H9 (cell line): ENCODE results near the gene PREB. TPM values are rescaled to one million over a fixed set of nuclear protein-coding genes. Genes with fewer than 3 reads are reported as not detected.

Experiments used
- DNase-seq: peaks from one replicate; pipeline ENCODE4 v3.0.0-alpha.2; 2017
- H2AFZ ChIP-seq: one replicate; pipeline ENCODE4 v1.6.1; 2013; ENCODE audit warnings: mild to moderate bottlenecking, low read length, control low read depth, moderate library complexity
- H2AK5ac ChIP-seq: 2 replicates; pipeline ENCODE4 v1.6.1; 2013; ENCODE audit warnings: low read length, control low read depth, mixed read lengths; ENCODE audit not compliant: insufficient read length
- H2BK120ac ChIP-seq: one replicate; pipeline ENCODE4 v1.6.1; 2013; ENCODE audit warnings: low read depth, mild to moderate bottlenecking, low read length, control low read depth, inconsistent platforms; ENCODE audit not compliant: poor library complexity, severe bottlenecking
- H2BK12ac ChIP-seq: 2 replicates; pipeline ENCODE4 v1.6.1; 2013; ENCODE audit warnings: low read length, control low read depth, mixed read lengths, low read depth; ENCODE audit not compliant: insufficient read length
- H2BK15ac ChIP-seq: 2 replicates; pipeline ENCODE4 v1.6.1; 2013; ENCODE audit warnings: low read depth, low read length, control low read depth
- H2BK20ac ChIP-seq: one replicate; pipeline ENCODE4 v1.6.1; 2013; ENCODE audit warnings: low read depth, mild to moderate bottlenecking, low read length, control low read depth, inconsistent platforms; ENCODE audit not compliant: poor library complexity, severe bottlenecking
- H2BK5ac ChIP-seq: 2 replicates; pipeline ENCODE4 v1.6.1; 2013; ENCODE audit warnings: low read length, control low read depth, mixed read lengths; ENCODE audit not compliant: insufficient read length
- H3K14ac ChIP-seq: 2 replicates; pipeline ENCODE4 v1.6.1; 2013; ENCODE audit warnings: low read length, control low read depth; ENCODE audit not compliant: insufficient read depth
- H3K18ac ChIP-seq: 2 replicates; pipeline ENCODE4 v1.6.1; 2013; ENCODE audit warnings: low read depth, mild to moderate bottlenecking, mixed read lengths, low read length, control low read depth; ENCODE audit not compliant: insufficient read length
- H3K23ac ChIP-seq: 2 replicates; pipeline ENCODE4 v1.6.1; 2013; ENCODE audit warnings: low read length, control low read depth, mixed read lengths, low read depth; ENCODE audit not compliant: insufficient read length
- H3K23me2 ChIP-seq: 2 replicates; pipeline ENCODE4 v1.6.1; 2013; ENCODE audit warnings: low read depth, mild to moderate bottlenecking, mixed read lengths, low read length, control low read depth; ENCODE audit not compliant: insufficient read length, poor library complexity, severe bottlenecking
- H3K27ac ChIP-seq: 2 replicates; pipeline ENCODE4 v1.5.1; 2013; ENCODE audit warnings: low read length, control low read depth, mixed read lengths, low read depth; ENCODE audit not compliant: insufficient read length
- H3K27me3 ChIP-seq: 2 replicates; pipeline ENCODE4 v1.6.1; 2013; ENCODE audit warnings: low read length, control low read depth, inconsistent platforms; ENCODE audit not compliant: insufficient read depth
- H3K4ac ChIP-seq: 2 replicates; pipeline ENCODE4 v1.6.1; 2013; ENCODE audit warnings: low read depth, mild to moderate bottlenecking, control low read depth, inconsistent platforms, low read length, moderate library complexity
- H3K4me1 ChIP-seq: 2 replicates; pipeline ENCODE4 v1.6.1; 2013; ENCODE audit warnings: low read length, control low read depth, inconsistent platforms; ENCODE audit not compliant: insufficient read depth
- H3K4me2 ChIP-seq: 2 replicates; pipeline ENCODE4 v1.6.1; 2013; ENCODE audit warnings: low read length, control low read depth, mixed read lengths; ENCODE audit not compliant: insufficient read length, insufficient read depth
- H3K56ac ChIP-seq: 2 replicates; pipeline ENCODE4 v1.6.1; 2013; ENCODE audit warnings: low read depth, mild to moderate bottlenecking, mixed read lengths, low read length, control low read depth; ENCODE audit not compliant: insufficient read length
- H3K79me1 ChIP-seq: 2 replicates; pipeline ENCODE4 v1.6.1; 2013; ENCODE audit warnings: low read depth, mild to moderate bottlenecking, moderate library complexity, low read length, control low read depth, inconsistent platforms; ENCODE audit not compliant: insufficient read depth, poor library complexity, severe bottlenecking
- H3K79me2 ChIP-seq: 2 replicates; pipeline ENCODE4 v1.6.1; 2013; ENCODE audit warnings: low read length, control low read depth, inconsistent platforms; ENCODE audit not compliant: insufficient read depth
- H3K9ac ChIP-seq: 2 replicates; pipeline ENCODE4 v1.6.1; 2013; ENCODE audit warnings: low read length, control low read depth, mixed read lengths; ENCODE audit not compliant: insufficient read length; ENCODE audit errors: extremely low read depth
- H3K9me3 ChIP-seq: one replicate; pipeline ENCODE4 v1.6.1; 2013; ENCODE audit warnings: low read depth, low read length, inconsistent platforms; ENCODE audit not compliant: control insufficient read depth
- H3T11ph ChIP-seq: one replicate; pipeline ENCODE4 v1.6.1; 2013; ENCODE audit warnings: mild to moderate bottlenecking, low read length, control low read depth, inconsistent platforms
- H4K20me1 ChIP-seq: one replicate; pipeline ENCODE4 v1.6.1; 2013; ENCODE audit not compliant: control insufficient read depth, insufficient read length, insufficient read depth
- H4K5ac ChIP-seq: 2 replicates; pipeline ENCODE4 v1.6.1; 2013; ENCODE audit warnings: low read depth, mild to moderate bottlenecking, mixed read lengths, low read length, control low read depth; ENCODE audit not compliant: insufficient read length
- H4K8ac ChIP-seq: replicated peaks from 2 replicates; pipeline ENCODE4 v1.6.1; 2013; ENCODE audit warnings: low read length, control low read depth, mixed read lengths, low read depth; ENCODE audit not compliant: insufficient read length
- H4K91ac ChIP-seq: 2 replicates; pipeline ENCODE4 v1.6.1; 2013; ENCODE audit warnings: low read depth, mild to moderate bottlenecking, moderate library complexity, mixed read lengths, low read length, control low read depth; ENCODE audit not compliant: insufficient read length
- H3K27ac Mint-ChIP-seq, 3 experiments: 2 replicates in 2 of 3; 3 replicates in 1 of 3; pipeline ENCODE4 v1.8.0; 2020 to 2021; ENCODE audit warnings: mixed read lengths in 3 of 3, mild to moderate bottlenecking in 1 of 3, moderate library complexity in 1 of 3
- H3K27me3 Mint-ChIP-seq: 2 replicates; pipeline ENCODE4 v1.8.0; 2021; ENCODE audit warnings: low read depth, mild to moderate bottlenecking, moderate library complexity, mixed read lengths
- H3K36me3 Mint-ChIP-seq, 3 experiments: 2 replicates in 2 of 3; 3 replicates in 1 of 3; pipeline ENCODE4 v1.8.0; 2020 to 2021; ENCODE audit warnings: low read depth in 3 of 3, mixed read lengths in 3 of 3; ENCODE audit not compliant: insufficient read depth in 1 of 3
- H3K4me1 Mint-ChIP-seq, 2 experiments: 2 replicates each; pipeline ENCODE4 v1.8.0; 2020; ENCODE audit warnings: mixed read lengths in 2 of 2
- H3K4me3 Mint-ChIP-seq, 2 experiments: 2 replicates in 1 of 2; 3 replicates in 1 of 2; pipeline ENCODE4 v1.8.0; 2020 to 2021; ENCODE audit warnings: mild to moderate bottlenecking in 2 of 2, mixed read lengths in 2 of 2, moderate library complexity in 1 of 2
- H3K9me3 Mint-ChIP-seq, 2 experiments: 2 replicates in 1 of 2; 3 replicates in 1 of 2; pipeline ENCODE4 v1.8.0; 2020; ENCODE audit warnings: mild to moderate bottlenecking in 2 of 2, mixed read lengths in 2 of 2, moderate library complexity in 1 of 2
- CTCF ChIP-seq: fragments of 200-600 bp; sonication (generic); conservative IDR thresholded peaks from 3 replicates; pipeline ENCODE4 v1.8.0; 2021; ENCODE audit warnings: antibody characterized with exemption, mild to moderate bottlenecking
- WGBS: extraction: QIAGEN DNeasy Blood & Tissue Kit; methylation state at CpG from one replicate; pipeline ENCODE4 v1.1.7; 2013; ENCODE audit warnings: missing lambda C conversion rate, low lambda C conversion rate, mixed read lengths; ENCODE audit not compliant: insufficient read length; ENCODE audit errors: extremely low coverage; 5-methylcytosine and 5-hydroxymethylcytosine counted together
- total RNA-seq: library from RNA; stranded (reverse); gene quantifications from 2 replicates; pipeline ENCODE4 v1.2.1, GENCODE V29; 2021

The PREB gene
- total RNA-seq, 1 experiment from 2014 or later, result 43.6 TPM

DNA sequence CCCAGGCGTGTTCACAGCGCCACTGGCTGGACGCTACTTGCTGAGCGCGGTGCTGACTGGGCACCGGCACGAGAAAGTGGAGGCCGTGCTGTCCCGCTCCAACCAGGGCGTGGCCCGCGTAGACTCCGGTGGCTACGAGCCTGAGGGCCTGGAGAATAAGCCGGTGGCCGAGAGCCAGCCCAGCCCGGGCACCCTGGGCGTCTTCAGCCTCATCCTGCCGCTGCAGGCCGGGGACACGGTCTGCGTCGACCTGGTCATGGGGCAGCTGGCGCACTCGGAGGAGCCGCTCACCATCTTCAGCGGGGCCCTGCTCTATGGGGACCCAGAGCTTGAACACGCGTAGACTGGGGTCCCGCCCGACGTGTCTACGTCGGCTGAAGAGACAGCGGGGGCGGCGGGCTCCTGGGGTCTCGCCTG is 48.8 kb downstream of the PREB start:
- Histone ChIP-seq H3K18ac (no peak overlapping the region), H3K14ac (peak overlapping the region; percentile 72; the same call in 1 of the 2 replicates), H4K91ac (no peak overlapping the region), H2AFZ (no peak overlapping the region), H2BK12ac (no peak overlapping the region), H3K4ac (no peak overlapping the region), H2BK15ac (no peak overlapping the region), H2AK5ac (no peak overlapping the region), H4K8ac (no peak overlapping the region), H3K4me1 (no peaks in the 10 kb centered on the region), H3T11ph (no peak overlapping the region), H4K20me1 (no peaks in the 10 kb centered on the region), H4K5ac (no peak overlapping the region), H3K79me1 (no peaks in the 10 kb centered on the region), H2BK20ac (no peak overlapping the region), H3K23ac (no peak overlapping the region), H2BK5ac (no peak overlapping the region), H3K79me2 (no peaks in the 10 kb centered on the region), H2BK120ac (no peak overlapping the region), H3K9me3 (no peaks in the 10 kb centered on the region), H3K9ac (peak overlapping the region; percentile 0), H3K27ac (no peak overlapping the region), H3K4me2 (peak overlapping the region; percentile 35), H3K56ac (no peak overlapping the region), H3K23me2 (peaks cover 13% of the 10 kb centered on the region), H3K27me3 (no peaks in the 10 kb centered on the region)
- Mint-ChIP-seq H3K36me3 (no peaks in the 10 kb centered on the region; a peak in 1 of 7 replicates), H3K27ac (no peak overlapping the region), H3K4me3 (peak overlapping the region; percentile 69 to 75), H3K9me3 (no peaks in the 10 kb centered on the region), H3K4me1 (peaks cover 21 to 35% of the 10 kb centered on the region in 2 experiments), H3K27me3 (peaks cover 20% of the 10 kb centered on the region)
- peak; percentile 71 for DNase-seq
- whole genome bisulfite sequencing, result no CpG with 5 or more reads among the region's 38 CpGs
- TF ChIP-seq CTCF, result peak; percentile 29; the same call in 2 of the 3 replicates
